Activated CD8-positive, alpha-beta memory T cell treated with anti-CD3 and anti-CD28 coated beads, Interleukin-2, amount 50 U/mL, for 1 hour (primary cell): Measurements from ENCODE around the gene AGBL4.

ENCODE experiments used
- DNase-seq: peaks from one replicate; pipeline ENCODE4 v3.0.0-alpha.2; 2020; ENCODE audit errors: extremely low read depth

Gene AGBL4

GRCh38 chr1:48830715-48831114 is 1193.0 kb downstream of the AGBL4 start:
- no peak for DNase-seq

GRCh38 chr1:48829446-48829845 is 1194.3 kb downstream of the AGBL4 start:
- no peak for DNase-seq

- DNase-seq: no peak
Measured at GRCh38 chr1:48823168-48823567, 1200.6 kb downstream of the AGBL4 start.

DNA sequence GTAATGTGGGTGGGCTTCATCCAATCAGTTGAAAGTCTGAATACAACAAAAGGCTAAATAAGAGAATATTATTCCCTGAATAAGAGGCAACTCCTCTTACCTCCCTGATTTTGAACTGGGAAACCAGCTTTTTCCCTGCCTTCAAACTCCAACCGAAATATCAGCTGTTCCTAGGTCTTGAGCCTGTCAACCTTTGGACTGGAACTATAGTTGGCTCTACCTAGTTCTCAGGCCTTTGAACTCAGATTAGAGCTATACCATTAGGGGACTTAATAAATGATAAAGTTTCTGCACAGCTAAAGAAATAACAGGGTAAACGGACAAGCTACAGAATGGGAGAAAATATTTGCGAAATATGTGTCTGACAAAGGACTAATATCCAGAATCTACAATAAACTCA is 1203.3 kb downstream of the AGBL4 start:
- DNase-seq: no peak

- DNase-seq: no peak
Measured at GRCh38 chr1:48817505-48818114, 1206.1 kb downstream of the AGBL4 start.

DNA sequence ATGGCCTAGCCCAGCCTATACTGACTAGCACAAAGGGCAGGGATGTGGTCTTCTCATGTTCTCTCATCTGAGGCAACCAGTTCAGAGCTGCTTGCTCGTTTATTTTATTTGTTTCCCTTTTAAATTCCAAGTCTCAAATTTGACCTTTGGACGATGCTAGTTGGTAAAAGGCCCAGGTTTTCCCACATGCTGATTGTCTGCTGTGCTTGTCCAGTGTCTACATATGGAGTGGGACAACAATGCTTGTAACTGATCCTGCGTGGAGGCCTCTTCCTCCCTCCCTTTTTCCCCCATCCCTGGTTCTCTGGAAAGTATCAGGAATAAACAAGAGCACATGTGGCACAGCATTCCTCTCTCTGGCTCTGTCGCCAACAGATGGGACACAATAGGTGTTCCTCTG is 1213.0 kb downstream of the AGBL4 start:
- DNase-seq: no peak

GRCh38 chr1:48808496-48808895 is 1215.3 kb downstream of the AGBL4 start:
- no peak for DNase-seq

DNA sequence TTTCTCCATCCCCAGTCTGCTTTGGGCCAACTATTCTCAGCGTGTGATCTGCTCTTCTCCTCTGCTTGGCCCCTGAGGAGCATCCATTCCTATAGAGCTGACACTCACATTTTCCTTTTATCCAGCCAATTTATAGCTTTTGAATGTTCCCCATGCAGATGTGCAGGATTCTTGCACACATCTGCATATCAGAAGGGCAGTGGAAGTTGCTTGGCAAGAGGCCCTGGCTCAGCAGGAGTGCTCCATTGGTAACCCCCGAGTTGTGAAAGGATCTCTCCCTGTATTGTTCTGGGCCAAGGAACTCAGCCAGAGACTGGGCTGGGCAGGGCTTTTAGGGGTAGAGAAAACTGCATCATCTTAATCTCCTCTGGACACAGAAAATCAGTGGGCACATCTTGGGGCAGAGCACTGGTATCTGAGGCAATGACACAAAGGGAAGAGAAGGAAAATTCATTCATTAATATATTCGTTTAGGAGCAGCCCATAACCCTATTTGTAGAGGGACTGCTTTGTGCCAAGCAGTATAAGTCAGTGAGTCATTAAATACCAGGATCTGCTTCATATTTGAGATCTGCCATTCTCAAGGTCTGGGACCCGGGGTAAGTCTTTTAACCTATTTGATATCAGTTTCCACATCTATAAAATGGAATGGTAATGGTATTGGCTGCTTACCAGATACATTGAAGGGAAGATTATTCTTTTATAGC is 1216.0 kb downstream of the AGBL4 start:
- no peak for DNase-seq

DNA sequence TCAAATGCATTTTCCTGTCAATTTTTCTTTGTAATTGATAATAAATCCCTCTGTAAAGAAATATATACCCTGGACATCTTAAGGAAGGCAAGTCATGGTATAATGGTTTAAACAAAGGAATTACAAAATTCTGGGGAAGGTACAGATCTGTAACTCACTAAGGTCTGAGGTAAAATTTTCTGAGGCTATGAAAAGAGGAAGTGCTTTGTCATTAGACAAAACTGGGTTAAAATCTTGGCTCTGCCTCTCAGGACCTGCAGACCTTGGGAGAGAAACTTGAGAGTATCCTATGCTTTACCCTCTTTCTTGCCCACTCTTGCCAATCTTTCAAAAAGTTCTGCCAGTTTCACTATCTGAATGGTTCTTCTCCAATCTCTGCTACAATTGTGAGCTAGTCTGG is 1220.3 kb downstream of the AGBL4 start:
- DNase-seq: no peak

DNA sequence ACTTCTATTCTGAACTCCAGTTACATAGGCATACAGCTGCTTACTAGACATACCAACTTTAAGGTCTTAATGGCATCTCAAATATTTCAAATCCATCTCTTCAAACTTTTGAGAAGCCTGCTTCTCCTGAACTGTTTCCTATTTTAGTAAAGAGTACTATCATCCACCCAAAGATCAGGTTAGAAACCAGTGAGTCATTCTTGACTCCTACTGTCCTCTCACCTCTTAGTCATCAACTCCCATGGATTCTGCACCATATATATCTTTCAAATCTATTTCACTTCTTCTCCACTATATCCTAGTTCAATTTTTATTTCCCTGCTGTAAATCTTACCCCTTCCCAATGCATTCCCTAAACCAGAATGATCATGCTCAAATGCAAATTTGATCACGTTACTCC is 1228.9 kb downstream of the AGBL4 start:
- no peak for DNase-seq

DNA sequence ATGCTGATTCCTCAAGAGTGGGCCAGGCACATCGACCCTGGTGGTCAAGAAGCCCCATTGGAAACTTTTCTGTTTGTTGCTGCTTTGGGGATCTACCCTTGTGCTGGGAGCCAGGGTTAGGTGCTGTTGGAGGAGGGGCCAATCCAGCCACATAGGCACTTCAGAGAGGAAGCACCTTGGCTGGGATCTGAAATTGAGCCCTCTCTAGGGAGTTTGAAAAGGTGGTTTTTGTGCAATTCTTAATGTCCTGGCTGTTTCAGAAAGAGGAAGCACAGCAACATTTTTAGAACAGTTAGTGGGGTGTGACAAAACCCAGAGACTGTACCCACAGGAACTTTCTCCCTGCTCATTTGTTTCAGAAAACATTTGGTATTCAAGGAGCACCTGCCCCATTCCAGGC is 1229.9 kb downstream of the AGBL4 start:
- no peak for DNase-seq

DNA sequence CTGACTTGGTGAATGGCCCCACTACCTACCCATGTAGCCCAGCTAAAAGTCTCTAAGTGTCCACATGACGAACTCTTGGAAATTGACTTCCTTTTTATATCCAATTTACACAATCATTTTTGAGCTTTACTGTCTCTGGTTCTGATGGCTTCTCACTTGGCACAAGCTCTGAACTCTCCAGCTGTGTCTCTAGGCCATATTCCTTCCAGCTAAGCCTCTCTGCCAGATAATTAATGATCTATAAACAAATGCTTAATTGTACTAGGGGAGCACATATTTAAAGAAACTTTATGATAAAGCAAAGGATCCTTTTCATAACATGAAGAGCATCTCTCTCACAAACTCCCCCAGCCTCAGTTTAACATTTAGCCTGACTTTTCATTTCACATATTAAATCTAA is 1230.8 kb downstream of the AGBL4 start:
- no peak for DNase-seq

DNA sequence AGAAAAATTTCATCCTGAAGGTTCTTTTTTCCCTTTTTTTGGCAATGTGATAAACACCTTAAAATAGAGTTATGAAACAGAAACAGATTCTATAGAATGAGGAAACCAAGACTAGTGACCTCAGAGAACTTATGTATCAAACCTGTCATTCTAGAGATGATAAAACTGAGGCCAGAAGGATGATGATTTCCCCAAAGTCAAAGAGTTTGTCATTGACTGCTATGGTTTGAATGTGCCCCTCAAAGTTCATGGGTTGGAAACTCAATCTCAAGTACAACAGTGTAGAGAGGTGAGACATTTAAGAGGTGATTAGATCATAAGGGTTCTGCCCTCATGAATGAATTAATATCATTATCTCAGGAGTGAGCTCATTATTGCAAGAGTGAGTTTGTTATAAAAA is 1233.4 kb downstream of the AGBL4 start:
- no peak for DNase-seq

DNA sequence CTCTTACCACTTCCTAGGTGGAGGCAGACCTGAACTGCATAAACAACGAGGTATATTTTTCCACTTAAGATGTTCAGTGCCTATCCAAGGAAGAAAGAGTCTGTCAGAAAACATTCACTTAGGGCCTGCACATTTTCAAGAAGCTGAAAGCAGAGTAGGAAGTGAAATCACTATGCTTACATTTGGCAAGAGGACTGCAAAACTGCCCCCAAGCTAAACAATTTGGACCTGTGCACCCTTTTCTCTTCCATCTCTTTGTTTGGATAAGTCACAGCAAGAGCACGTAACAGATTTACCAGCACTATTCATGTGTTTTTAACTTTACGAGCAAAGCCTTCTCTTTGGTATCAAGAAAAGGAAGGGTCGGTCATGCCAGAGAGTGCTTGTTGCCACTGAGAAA is 1233.9 kb downstream of the AGBL4 start:
- no peak for DNase-seq

GRCh38 chr1:48785869-48786268 is 1237.9 kb downstream of the AGBL4 start:
- no peak for DNase-seq

DNA sequence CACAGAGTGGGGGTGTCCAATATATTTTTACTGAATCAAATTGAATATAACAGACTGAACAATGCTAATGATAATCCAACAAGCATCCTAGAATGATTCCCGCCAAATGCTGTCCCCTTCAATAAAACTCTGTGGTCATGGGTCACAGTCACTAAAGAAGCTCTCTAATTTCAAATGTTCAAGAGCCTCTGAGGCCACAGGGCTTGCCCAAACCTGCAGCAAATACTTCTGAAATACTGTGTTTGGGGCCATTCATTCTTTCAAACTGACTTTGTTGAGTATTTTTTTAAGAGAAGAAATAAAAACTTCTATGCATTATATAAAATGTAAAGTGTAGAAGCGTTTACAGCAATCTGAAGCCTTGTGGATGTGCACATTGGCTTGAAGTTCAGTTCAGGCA is 1239.5 kb downstream of the AGBL4 start:
- DNase-seq: no peak

- DNase-seq: no peak
Measured at GRCh38 chr1:48777219-48777895, 1246.4 kb downstream of the AGBL4 start.

GRCh38 chr1:48776393-48777218 is 1247.1 kb downstream of the AGBL4 start, which contains the start of gene BEND5:
BEND5 (minus strand) TSS chr1:48776891; CDS start chr1:48776831, 60 bp downstream.
- DNase-seq: peak; percentile 39

DNA sequence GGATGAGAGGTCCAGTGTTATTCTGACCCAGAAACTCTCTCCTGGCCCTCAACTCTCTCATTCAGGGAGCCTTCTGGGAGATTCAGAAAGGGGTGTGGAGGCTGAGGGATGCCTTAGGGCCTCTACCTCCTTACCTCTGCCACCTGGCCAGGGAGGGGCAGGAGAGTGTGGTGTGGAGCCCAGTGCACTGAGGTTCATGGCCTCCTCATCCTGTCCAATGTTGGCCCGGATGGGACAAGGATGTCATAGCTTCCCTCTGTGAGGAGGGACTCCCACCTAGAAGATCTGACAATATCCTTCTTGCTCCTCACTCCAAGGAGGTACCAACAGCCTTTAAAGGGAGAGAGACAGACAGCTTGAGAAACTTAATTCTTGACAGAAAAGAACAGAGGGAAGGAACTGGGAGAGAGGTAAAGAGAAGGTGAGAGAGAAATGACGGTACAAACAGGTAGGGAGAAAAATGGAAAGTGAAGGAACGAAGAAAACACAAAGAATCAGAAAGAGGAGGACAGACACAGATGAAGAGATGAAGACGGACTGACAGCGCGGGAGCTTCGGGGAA is 1247.8 kb downstream of the AGBL4 start:
- DNase-seq: no peak

- no peak for DNase-seq
Measured at GRCh38 chr1:48773133-48773532, 1250.6 kb downstream of the AGBL4 start.

DNA sequence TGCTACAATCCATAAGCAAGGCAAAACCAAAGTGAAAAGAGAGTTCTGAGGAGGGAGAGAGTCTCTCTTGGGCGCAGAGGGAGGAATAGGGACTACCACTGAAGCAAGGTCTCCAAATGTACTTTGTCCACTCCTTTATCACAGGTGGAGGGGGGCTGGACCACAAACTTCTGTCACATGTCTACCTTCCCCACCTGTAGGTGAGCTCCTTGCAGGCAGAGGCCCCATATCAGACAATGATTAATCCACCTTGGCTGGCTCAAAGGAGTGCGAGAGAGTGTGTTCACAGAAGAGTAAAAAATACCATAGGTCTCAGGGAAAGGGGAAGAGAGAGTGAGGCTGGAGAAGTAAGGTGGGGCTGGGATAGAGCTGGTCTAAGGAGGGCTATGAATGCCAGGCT is 1251.5 kb downstream of the AGBL4 start:
- no peak for DNase-seq

GRCh38 chr1:48771561-48771960 is 1252.2 kb downstream of the AGBL4 start:
- no peak for DNase-seq
